ENCODE data around the gene NOS3.

Gene NOS3

GRCh38 chr7:150965273-150965830, 25.5 kb upstream of the NOS3 start:
- DNase-seq: no peak

DNA sequence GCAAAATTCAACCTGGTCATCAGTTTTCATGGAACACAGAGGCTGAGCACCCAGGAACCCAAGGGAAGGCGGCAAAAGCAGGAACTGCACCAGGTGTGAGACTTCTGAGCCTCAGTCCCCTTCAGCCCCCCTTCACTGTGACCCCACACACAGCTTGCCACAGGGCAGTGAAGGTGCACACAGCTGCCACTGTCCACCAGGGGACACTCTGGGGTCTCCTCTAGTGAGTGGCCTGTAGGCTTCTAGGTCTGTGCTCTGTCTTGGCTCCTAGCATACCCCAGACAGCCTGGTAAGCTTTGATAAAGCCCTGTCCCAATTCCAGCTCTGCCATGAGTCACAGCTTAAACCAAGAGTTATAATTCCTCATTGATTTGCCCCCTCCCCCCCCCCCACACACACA, 24.8 kb upstream of the NOS3 start:
- no peak for DNase-seq

GRCh38 chr7:150967349-150967748, 23.5 kb upstream of the NOS3 start:
- no peak for DNase-seq

DNA sequence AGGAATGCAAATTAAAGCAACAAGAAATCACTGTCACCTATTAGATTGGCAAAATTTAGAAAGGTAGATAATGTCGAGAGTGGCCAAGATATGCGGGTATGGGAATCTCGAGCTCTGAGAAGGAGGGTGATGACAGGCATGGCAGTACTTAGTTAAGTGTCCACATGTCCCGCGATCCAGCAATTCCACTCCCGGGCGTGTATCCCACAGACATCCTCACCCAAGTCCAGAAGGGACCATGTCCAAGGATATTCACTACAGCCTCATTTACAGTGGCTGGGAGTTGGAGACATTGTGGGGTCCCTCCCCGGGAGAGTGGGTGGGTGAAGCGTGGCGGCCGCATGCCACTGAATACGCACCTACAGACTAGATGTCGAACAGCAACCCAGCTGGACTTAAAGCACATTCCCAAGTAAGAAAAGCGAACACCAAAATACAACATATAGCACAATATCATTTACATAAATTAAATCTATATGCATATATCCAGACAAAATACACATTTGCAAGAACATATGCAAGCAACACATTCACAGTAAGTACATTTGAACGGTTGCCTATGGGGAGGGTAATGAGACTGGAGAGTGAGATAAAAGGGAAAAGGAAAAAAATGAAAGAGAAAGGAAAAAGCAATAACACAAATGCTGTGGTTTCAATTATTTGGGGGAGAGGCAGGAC, 22.6 kb upstream of the NOS3 start:
- DNase-seq: no peak

DNA sequence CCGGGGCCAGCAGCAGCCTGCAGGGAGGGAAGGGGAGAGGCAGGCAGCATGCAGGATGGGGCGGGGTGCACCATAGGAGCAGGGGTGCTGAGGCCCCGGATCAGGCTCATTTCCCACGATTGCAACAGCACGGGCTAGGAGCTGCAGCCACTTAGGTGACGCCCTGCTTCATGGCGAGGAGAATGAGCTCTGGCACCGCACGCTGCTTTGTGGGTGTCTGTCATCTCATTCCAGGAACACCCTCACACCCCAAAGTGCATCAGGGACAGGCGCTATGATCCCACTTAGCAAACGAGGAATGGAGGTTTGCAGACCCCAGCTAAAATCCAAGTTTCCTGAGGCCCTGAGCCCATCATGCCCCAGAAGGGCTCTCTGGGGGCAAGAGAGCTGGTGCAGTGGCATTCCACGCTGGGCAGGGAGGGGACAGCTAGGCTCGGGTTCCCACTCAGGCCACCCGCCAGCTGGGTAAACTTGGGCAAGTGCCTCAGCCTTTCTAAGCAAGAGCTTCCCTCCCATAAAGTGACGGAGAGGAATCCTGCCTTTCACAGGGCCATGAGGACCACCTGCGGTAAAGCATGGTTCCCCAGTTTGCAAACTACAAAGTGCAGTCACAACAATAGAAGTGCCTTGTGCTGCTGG, 22.0 kb upstream of the NOS3 start:
- no peak for DNase-seq

DNA sequence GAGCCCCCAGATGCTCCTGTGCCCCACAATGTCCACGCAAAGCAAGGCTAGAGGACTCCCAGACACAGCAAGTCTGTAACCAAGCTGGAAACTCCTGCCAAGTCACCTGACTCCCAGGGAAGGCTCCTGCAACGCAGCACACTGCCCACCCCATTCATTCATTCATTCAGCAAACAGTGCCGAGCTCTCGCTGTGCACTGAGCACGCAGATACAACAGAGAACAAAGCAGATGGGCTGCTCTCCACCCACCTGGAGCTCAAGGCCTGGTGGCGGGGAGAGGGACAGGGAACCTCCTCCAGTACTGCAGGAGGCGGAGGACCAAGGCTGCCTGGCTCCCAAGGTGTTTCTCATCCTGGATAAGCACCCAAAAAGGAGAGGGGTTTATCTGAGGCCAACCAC, 21.3 kb upstream of the NOS3 start:
- no peak for DNase-seq

- DNase-seq: no peak
Observed at GRCh38 chr7:150970424-150970823, 20.4 kb upstream of the NOS3 start.

DNA sequence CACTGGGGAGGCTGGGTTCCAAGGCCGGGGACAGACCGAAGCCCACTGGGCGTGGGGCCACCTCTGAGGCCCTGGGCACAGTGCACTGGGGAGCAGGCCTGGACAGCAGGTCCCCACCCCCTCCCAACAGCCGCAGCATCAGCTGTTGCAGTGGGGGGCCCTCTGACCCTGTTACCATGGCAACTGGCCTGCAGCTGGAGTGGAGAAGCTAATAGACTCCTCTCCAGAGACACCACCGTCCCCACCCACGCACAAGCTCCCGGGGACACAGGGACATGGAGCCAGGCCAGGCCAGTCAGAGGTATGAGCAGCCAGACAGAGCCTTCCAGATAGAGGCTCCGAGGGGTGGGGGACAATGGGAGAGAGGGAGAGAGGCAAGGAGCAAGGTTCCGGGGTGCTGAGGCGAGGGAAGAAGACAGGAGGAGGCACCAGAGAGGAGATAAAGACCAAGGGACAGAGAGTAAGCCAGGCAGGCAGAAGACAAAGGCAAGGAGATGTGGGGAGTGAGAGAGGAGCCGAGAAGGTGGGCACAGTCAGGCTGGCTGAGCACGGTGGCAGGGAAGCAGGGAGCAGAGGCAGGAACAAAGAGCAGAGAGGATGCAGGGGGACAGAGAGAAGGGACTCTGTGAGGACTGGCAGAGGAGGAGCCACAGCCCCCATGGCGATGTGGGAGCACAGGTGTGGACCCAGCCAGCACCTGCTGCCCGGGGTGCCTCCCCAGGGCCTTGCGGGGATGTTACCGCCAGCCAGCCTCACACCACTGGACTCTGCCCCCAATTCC, 19.4 kb upstream of the NOS3 start:
- DNase-seq: no peak

DNA sequence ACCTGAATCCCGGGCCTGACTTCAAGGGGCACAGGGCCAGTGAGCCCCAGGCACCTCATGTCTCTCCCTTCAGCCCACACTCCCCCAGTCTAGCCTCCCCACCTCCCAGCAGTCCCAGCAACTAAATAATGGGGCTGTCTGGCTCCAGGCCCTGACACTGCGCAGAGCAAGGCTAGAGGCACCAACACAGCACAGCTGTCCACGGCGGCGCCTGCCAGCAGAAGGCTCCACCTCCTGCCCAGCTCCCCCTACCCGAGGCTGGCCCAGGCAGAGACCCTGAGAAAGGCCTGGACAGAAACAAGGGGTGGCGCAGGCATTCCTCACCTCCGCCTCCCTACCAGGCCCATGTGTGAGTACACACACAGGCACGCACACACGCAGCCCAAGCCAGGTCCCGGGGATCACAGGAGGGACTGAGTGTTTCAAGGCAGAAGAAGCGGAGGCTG, 18.8 kb upstream of the NOS3 start:
- DNase-seq: no peak

- no peak for DNase-seq
Observed at GRCh38 chr7:150972741-150973140, 18.1 kb upstream of the NOS3 start.

- DNase-seq: no peak
Observed at GRCh38 chr7:150973571-150974451, 17.0 kb upstream of the NOS3 start.

DNA sequence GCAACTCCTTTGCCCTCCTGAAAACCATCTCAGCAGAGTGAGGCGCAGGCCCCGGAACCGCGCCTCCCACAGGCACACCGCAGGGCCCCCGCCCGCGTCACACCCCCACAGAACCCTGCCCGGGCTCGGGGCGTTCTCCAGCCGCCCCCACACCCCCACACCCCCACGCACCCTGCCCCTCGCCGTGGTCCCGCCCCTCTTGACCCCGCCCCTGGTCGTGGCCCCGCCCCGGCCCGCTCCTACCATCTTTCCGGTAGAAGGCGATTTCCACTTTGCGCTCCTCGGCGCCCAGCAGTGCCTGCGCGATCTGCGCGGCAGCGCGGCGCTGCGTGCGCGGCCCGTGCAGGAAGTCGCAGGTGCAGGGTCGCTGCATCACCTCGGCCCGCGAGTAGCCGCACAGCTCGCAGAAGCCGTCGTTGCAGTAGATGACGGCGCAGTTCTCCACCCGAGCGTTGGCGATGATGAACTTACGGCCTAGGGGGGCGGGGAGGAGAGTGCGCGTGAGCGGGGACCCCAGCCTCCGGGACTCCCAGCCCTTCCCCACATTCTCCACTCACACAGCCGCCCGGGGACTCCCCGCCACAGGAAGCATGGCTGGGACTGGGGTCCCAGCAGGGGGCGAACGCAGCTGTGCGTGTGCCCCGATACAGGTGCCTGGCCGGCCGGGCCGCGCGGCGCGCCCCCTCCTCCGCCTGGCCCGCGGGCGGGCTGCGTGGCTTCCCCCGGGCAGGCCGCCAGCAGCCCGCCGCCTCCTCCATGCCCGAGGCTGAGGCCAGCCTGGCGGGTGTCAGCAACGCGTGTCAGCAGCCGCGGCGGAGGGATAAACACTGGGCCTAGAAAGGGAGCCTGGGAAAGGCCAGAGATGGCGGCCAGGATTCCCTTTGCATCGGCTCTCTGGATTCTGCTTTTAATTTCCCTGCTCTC, 16.1 kb upstream of the NOS3 start:
- no peak for DNase-seq

DNA sequence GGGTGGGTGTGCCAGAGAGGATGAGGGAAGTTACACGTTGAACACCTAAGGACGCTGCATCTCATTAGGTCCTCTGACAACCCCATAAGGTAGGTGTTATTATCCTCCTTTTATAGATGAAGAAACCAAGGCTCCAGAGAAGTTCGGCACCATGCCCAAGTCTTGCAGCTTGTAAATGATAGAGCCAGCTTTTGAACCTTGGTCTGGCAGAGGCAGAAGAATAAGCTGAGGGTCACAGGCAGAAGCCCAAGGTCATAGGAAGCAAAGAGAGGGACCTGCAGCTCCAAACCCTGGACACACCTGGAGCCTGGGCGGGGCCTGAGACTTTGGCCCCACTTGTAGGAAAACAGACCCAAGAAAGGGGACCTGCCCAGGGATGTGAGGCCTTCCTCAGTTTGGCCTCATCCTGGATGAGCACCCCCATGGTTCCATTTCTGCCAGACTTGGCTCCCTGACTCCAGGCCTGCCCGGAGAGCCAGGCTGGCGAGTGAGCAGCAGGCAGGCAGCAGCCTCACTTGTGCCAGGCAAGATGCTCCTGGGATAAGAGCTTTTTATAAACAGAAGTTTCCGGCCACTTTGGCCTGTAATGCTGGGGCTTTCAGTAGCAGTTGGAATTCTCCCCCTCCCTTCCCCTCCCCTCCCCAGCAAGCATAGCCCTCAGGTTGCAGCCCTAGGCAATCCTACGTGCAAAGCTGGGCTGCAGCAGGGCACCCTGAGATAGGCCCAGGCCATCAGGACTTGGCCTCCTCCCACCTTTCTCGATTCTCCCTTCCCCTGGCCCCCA, 15.1 kb upstream of the NOS3 start:
- no peak for DNase-seq

GRCh38 chr7:150976529-150977381, 14.1 kb upstream of the NOS3 start:
- DNase-seq: no peak

DNA sequence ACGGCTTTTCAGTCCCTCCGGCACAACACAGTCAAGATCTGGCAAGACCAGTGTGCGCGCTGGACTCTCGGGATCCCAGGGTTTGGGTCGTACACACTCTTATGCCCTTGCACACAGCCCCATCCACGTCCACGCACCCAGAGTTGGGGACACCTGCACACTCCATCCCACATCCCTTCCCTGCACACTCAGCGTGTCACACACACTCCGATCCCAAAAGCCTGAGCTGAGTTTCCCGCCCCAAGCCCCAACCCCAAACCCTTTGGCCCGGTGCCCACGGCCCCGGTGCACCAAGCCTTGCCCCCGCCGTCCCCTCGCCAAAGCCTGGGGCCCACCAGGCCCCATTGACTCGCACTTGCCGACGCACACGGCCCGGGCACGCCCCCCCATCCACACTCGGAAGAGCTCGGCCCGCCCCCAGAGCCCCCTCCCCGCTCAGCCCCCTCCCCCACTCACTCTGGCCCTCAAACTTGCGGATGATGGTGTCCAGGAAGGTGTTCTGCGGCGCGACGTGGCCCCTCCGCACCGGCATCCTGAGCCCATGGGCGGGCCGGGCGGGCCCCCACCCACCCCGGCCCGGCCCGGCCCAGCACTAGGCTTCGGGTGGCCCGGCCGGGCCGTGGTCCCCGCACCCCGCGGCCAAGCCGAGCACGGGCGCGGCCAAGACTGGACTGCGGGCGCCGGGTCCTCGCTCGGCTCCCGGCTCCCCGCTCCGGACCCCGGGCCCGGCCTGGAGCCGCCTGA, 13.3 kb upstream of the NOS3 start:
- no peak for DNase-seq

- DNase-seq: peak; percentile 31
Observed at GRCh38 chr7:150978126-150978789, 12.6 kb upstream of the NOS3 start, which contains the start of gene KCNH2. TSS of gene KCNH2 (minus strand) at chr7:150978321. CDS start at chr7:150977913, 408 bp downstream.

GRCh38 chr7:150979713-150980390, 11.0 kb upstream of the NOS3 start:
- no peak for DNase-seq

DNA sequence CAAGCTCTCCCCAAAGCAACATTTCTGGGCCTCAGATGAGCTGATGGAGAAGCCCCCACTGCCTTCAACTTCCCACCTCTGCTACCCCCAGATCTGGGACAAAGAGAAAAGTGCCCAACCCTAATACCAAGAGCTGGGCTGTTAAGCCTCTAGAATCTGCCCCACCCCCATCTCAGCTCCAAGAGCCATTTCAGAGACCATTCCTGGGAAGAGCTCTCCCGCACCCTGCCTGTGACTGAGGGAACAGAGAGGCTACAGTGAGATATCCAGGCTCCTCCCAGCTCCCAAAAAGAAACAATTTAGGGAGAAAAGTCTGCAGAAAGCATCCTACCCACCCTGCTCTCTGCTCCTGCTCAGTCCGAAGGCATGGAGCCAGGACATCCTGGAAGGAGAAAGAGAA, 10.2 kb upstream of the NOS3 start:
- DNase-seq: no peak
